Epidermal melanocyte (primary cell): ENCODE results near the gene ARL3.

Experiments used
- DNase-seq: peaks from one replicate; pipeline ENCODE4 v3.0.0; 2011; ENCODE audit warnings: low spot score; ENCODE audit not compliant: insufficient read length

Gene ARL3

GRCh38 chr10:102641880-102642735 is 72.1 kb downstream of the ARL3 start:
- peak; percentile 87 for DNase-seq

- DNase-seq, result no peak
Measured at GRCh38 chr10:102641402-102641801, 72.8 kb downstream of the ARL3 start.

GRCh38 chr10:102639537-102639936 is 74.7 kb downstream of the ARL3 start:
- no peak for DNase-seq

- no peak for DNase-seq
Measured at GRCh38 chr10:102635377-102635776, 78.8 kb downstream of the ARL3 start.

- DNase-seq, result no peak
Measured at GRCh38 chr10:102634686-102635085, 79.5 kb downstream of the ARL3 start.

GRCh38 chr10:102633848-102634247 is 80.3 kb downstream of the ARL3 start:
- no peak for DNase-seq

GRCh38 chr10:102633287-102633686 is 80.9 kb downstream of the ARL3 start:
- no peak for DNase-seq

- no peak for DNase-seq
Measured at GRCh38 chr10:102632394-102633111, 81.6 kb downstream of the ARL3 start.

- DNase-seq, result no peak
Measured at GRCh38 chr10:102631525-102632393, 82.4 kb downstream of the ARL3 start.

- peak; percentile 77 for DNase-seq
Measured at GRCh38 chr10:102630663-102631062, 83.5 kb downstream of the ARL3 start.

GRCh38 chr10:102629661-102630614 is 84.3 kb downstream of the ARL3 start:
- no peak for DNase-seq

GRCh38 chr10:102628451-102628911 is 85.7 kb downstream of the ARL3 start:
- DNase-seq, result no peak

- no peak for DNase-seq
Measured at GRCh38 chr10:102627736-102628293, 86.4 kb downstream of the ARL3 start.

GRCh38 chr10:102627291-102627735 is 86.9 kb downstream of the ARL3 start:
- no peak for DNase-seq

GRCh38 chr10:102626026-102626685 is 88.0 kb downstream of the ARL3 start:
- no peak for DNase-seq

GRCh38 chr10:102624751-102625645 is 89.2 kb downstream of the ARL3 start:
- no peak for DNase-seq

GRCh38 chr10:102624094-102624493 is 90.1 kb downstream of the ARL3 start:
- DNase-seq, result no peak
